HL-60 (cell line): ENCODE results near the gene CAST.

Experiments
- POLR2AphosphoS5 ChIP-seq: IDR thresholded peaks from 2 replicates; pipeline ENCODE4 v1.6.1; 2012; ENCODE audit warnings: low read depth
- TF ChIP-seq, protein P1 (sequence below): IDR thresholded peaks from one replicate; pipeline ENCODE4 v1.5.1; 2011; ENCODE audit warnings: low read length, control low read depth, inconsistent platforms; ENCODE audit not compliant: insufficient read depth
- TF ChIP-seq, protein P2 (sequence below): IDR thresholded peaks from 2 replicates; pipeline ENCODE4 v1.6.1; 2012; ENCODE audit warnings: low read depth; ENCODE audit not compliant: insufficient replicate concordance

DNA sequence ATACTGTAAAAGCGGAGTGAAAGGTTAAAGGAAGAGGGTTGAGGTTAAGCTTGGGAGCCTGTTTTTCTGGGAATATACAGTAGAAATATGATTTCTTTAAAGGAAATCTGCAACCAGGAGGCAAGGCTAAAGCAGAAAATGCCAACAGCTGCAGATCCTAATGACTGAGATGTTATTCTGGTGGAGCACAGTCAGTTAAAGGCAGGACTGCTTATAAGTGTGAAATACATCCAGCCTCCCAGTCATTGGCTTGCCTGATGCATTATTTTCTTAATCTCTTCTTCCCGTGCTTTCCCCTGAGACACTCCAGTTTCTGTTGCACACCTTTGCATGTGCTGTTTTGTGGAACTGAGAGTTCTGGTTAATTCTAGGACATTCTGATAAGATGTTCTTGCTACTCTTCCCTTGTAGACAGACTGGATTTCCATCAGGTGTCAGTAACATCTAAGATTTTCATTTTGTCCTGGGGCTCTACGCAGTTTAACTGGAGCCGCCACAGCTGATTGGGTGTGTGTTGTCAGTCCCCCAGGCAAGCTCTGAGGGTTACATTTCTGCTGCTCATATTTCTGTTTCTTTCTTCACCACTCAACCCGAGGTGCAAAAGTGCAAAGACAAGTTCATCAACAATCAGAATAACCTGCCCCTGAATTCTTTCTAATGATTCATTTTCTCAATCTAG lies 44.4 kb downstream of the CAST start:
- TF ChIP-seq, protein P1, sequence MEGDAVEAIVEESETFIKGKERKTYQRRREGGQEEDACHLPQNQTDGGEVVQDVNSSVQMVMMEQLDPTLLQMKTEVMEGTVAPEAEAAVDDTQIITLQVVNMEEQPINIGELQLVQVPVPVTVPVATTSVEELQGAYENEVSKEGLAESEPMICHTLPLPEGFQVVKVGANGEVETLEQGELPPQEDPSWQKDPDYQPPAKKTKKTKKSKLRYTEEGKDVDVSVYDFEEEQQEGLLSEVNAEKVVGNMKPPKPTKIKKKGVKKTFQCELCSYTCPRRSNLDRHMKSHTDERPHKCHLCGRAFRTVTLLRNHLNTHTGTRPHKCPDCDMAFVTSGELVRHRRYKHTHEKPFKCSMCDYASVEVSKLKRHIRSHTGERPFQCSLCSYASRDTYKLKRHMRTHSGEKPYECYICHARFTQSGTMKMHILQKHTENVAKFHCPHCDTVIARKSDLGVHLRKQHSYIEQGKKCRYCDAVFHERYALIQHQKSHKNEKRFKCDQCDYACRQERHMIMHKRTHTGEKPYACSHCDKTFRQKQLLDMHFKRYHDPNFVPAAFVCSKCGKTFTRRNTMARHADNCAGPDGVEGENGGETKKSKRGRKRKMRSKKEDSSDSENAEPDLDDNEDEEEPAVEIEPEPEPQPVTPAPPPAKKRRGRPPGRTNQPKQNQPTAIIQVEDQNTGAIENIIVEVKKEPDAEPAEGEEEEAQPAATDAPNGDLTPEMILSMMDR = no peak
- no peak for TF ChIP-seq POLR2AphosphoS5
- TF ChIP-seq, protein P2, sequence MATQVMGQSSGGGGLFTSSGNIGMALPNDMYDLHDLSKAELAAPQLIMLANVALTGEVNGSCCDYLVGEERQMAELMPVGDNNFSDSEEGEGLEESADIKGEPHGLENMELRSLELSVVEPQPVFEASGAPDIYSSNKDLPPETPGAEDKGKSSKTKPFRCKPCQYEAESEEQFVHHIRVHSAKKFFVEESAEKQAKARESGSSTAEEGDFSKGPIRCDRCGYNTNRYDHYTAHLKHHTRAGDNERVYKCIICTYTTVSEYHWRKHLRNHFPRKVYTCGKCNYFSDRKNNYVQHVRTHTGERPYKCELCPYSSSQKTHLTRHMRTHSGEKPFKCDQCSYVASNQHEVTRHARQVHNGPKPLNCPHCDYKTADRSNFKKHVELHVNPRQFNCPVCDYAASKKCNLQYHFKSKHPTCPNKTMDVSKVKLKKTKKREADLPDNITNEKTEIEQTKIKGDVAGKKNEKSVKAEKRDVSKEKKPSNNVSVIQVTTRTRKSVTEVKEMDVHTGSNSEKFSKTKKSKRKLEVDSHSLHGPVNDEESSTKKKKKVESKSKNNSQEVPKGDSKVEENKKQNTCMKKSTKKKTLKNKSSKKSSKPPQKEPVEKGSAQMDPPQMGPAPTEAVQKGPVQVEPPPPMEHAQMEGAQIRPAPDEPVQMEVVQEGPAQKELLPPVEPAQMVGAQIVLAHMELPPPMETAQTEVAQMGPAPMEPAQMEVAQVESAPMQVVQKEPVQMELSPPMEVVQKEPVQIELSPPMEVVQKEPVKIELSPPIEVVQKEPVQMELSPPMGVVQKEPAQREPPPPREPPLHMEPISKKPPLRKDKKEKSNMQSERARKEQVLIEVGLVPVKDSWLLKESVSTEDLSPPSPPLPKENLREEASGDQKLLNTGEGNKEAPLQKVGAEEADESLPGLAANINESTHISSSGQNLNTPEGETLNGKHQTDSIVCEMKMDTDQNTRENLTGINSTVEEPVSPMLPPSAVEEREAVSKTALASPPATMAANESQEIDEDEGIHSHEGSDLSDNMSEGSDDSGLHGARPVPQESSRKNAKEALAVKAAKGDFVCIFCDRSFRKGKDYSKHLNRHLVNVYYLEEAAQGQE = no peak
